GM21423 (cell line): ENCODE results near the gene SLC51B.
"Not testable (repeated sequence)": the region's sequence is repeated elsewhere in the genome, so short reads cannot be mapped to it uniquely, and the experiment has no call there.

Experiments used
- ATAC-seq: cut with Tn5 transposase; IDR thresholded peaks from one replicate; pipeline ENCODE4 v1.9.1; 2021; ENCODE audit warnings: mild to moderate bottlenecking, moderate library complexity; ENCODE audit not compliant: unreplicated experiment

SLC51B gene

GRCh38 chr15:65044724-65045481 is at the start of gene SLC51B:
TSS of gene SLC51B (plus strand) at chr15:65045387. CDS start at chr15:65050005, 4,618 bp downstream.
- no peak for ATAC-seq

GRCh38 chr15:64997066-64997465 is 48.1 kb upstream of the SLC51B start:
- ATAC-seq: no peak

GRCh38 chr15:64997745-64998375 is 47.3 kb upstream of the SLC51B start:
- no peak for ATAC-seq

- ATAC-seq: no peak
These were observed 40.2 kb upstream of the SLC51B start for GRCh38 chr15:65004993-65005392.

- ATAC-seq: no peak
These were observed 38.3 kb upstream of the SLC51B start for GRCh38 chr15:65006876-65007275.

GRCh38 chr15:65008983-65009382 is 36.2 kb upstream of the SLC51B start:
- no peak for ATAC-seq

GRCh38 chr15:65011198-65011597 is 34.0 kb upstream of the SLC51B start:
- ATAC-seq: not testable (repeated sequence)

GRCh38 chr15:65020419-65020818 is 24.8 kb upstream of the SLC51B start:
- ATAC-seq: no peak

- ATAC-seq: no peak
These were observed 23.7 kb upstream of the SLC51B start for GRCh38 chr15:65021488-65021887.

- ATAC-seq: no peak
These were observed 18.4 kb upstream of the SLC51B start for GRCh38 chr15:65026756-65027155.

- no peak for ATAC-seq
These were observed 17.6 kb upstream of the SLC51B start for GRCh38 chr15:65027593-65027992.

GRCh38 chr15:65028338-65028737 is 16.8 kb upstream of the SLC51B start:
- no peak for ATAC-seq

GRCh38 chr15:65028921-65029735 is 16.1 kb upstream of the SLC51B start, which contains the start of gene MTFMT:
TSS of gene MTFMT (minus strand) at chr15:65029639. CDS start at chr15:65029613, 26 bp downstream.
- peak; percentile 84 for ATAC-seq

- ATAC-seq: no peak
These were observed 15.4 kb upstream of the SLC51B start for GRCh38 chr15:65029736-65030208.

- ATAC-seq: no peak
These were observed 12.2 kb upstream of the SLC51B start for GRCh38 chr15:65032801-65033537.

GRCh38 chr15:65033659-65034269 is 11.4 kb upstream of the SLC51B start:
- ATAC-seq: no peak

GRCh38 chr15:65034719-65035118 is 10.5 kb upstream of the SLC51B start:
- no peak for ATAC-seq

- no peak for ATAC-seq
These were observed 7.9 kb upstream of the SLC51B start for GRCh38 chr15:65037309-65037708.

GRCh38 chr15:65038428-65038827 is 6.8 kb upstream of the SLC51B start:
- ATAC-seq: no peak

- no peak for ATAC-seq
These were observed 6.4 kb upstream of the SLC51B start for GRCh38 chr15:65038836-65039235.
